Keratinocyte (primary cell): Measurements from ENCODE around the gene CAT. TPM values are rescaled to one million over a fixed set of nuclear protein-coding genes. Genes with fewer than 3 reads are reported as not detected.

ENCODE experiments used
- DNase-seq: peaks from one replicate; pipeline ENCODE4 v3.0.0-alpha.2; 2011; ENCODE audit warnings: low read depth, missing footprints, low spot score
- FAIRE-seq: peaks from 2 replicates; lab custom pipeline; 2011; peaks lifted over from hg19 to GRCh38; lab: Jason Lieb, UNC
- H2AFZ ChIP-seq: 2 replicates; pipeline ENCODE4 v1.6.0; 2012; ENCODE audit warnings: low read length, control low read depth, inconsistent platforms; ENCODE audit not compliant: control insufficient read depth
- H3K27ac ChIP-seq: 2 replicates; pipeline ENCODE4 v1.5.1; 2011; ENCODE audit warnings: low read length; ENCODE audit not compliant: control insufficient read depth, insufficient read depth
- H3K27me3 ChIP-seq: 3 replicates; pipeline ENCODE4 v1.6.0; 2011; ENCODE audit warnings: low read length; ENCODE audit not compliant: control insufficient read depth, insufficient read depth; ENCODE audit errors: extremely low read depth
- H3K36me3 ChIP-seq, 2 experiments: 2 replicates in 1 of 2; 3 replicates in 1 of 2; pipeline ENCODE4 v1.5.1; 2011; ENCODE audit warnings: low read length in 2 of 2, mild to moderate bottlenecking in 1 of 2; ENCODE audit not compliant: control insufficient read depth in 2 of 2, insufficient read depth in 2 of 2; ENCODE audit errors: extremely low read depth in 1 of 2
- H3K4me1 ChIP-seq: 3 replicates; pipeline ENCODE4 v1.5.1; 2011; ENCODE audit warnings: low read length; ENCODE audit not compliant: control insufficient read depth, insufficient read depth; ENCODE audit errors: extremely low read depth
- H3K4me2 ChIP-seq: 3 replicates; pipeline ENCODE4 v1.6.0; 2011; ENCODE audit warnings: low read depth, low read length; ENCODE audit not compliant: control insufficient read depth, insufficient read depth; ENCODE audit errors: extremely low read depth
- H3K4me3 ChIP-seq, 3 experiments: fragments of 200-600 bp in 1 of 3; sonication (generic) in 1 of 3; 2 replicates in 2 of 3; 3 replicates in 1 of 3; pipeline ENCODE4 v1.5.1; 2011 to 2016; ENCODE audit warnings: low read length in 3 of 3, mild to moderate bottlenecking in 3 of 3, control low read depth in 2 of 3, inconsistent platforms in 1 of 3, low read depth in 1 of 3, mixed read lengths in 1 of 3, mixed run types in 1 of 3, moderate library complexity in 1 of 3; ENCODE audit not compliant: control insufficient read depth in 2 of 3, insufficient read depth in 2 of 3; ENCODE audit errors: extremely low read depth in 1 of 3
- H3K79me2 ChIP-seq: 2 replicates; pipeline ENCODE4 v1.6.0; 2012; ENCODE audit warnings: low read length; ENCODE audit not compliant: control insufficient read depth, insufficient read depth
- H3K9ac ChIP-seq: 3 replicates; pipeline ENCODE4 v1.6.0; 2011; ENCODE audit warnings: low read length; ENCODE audit not compliant: control insufficient read depth, insufficient read depth; ENCODE audit errors: extremely low read depth
- H3K9me1 ChIP-seq: 3 replicates; pipeline ENCODE4 v1.6.0; 2011; ENCODE audit warnings: low read length; ENCODE audit not compliant: control insufficient read depth, insufficient read depth; ENCODE audit errors: extremely low read depth
- H3K9me3 ChIP-seq: 2 replicates; pipeline ENCODE4 v1.5.1; 2012; ENCODE audit warnings: low read depth, low read length; ENCODE audit not compliant: control insufficient read depth
- H4K20me1 ChIP-seq: 3 replicates; pipeline ENCODE4 v1.6.0; 2011; ENCODE audit warnings: low read length; ENCODE audit not compliant: control insufficient read depth, insufficient read depth; ENCODE audit errors: extremely low read depth
- CTCF ChIP-seq, 3 experiments: IDR thresholded peaks in 1 of 3; conservative IDR thresholded peaks in 1 of 3; optimal IDR thresholded peaks in 1 of 3; 2 replicates in 2 of 3; 3 replicates in 1 of 3; pipeline versions ENCODE3 to v1.5.1; 2011; ENCODE audit warnings: low read length in 3 of 3, mild to moderate bottlenecking in 3 of 3, moderate library complexity in 2 of 3, control low read depth in 1 of 3, inconsistent platforms in 1 of 3; ENCODE audit not compliant: insufficient read depth in 2 of 3; ENCODE audit errors: extremely low read depth in 1 of 3
- EZH2 ChIP-seq: IDR thresholded peaks from one replicate; pipeline ENCODE4 v1.6.1; 2012; ENCODE audit warnings: inconsistent platforms, mild to moderate bottlenecking, low read length, moderate library complexity
- dilution Hi-C: fragments of 300-500 bp; cut with MboI; formaldehyde crosslinking; loops from one replicate; pipeline ENCODE4 v1.7.0; 2020; ENCODE audit warnings: low sequenced_read_pairs; ENCODE audit not compliant: extremely low pct_ligation_motif_present
- polyA plus RNA-seq, 5 experiments: library from polyadenylated mRNA; depleted of rRNA in 3 of 5; stranded (reverse) in 3 of 5; stranded (forward) in 1 of 5; unstranded in 1 of 5; fragments of >200 nt; gene quantifications; 1 replicate in 1 of 5; 2 replicates in 3 of 5; 3 replicates in 1 of 5; pipeline versions ENCODE4 v1.2.1 to v1.2.3, GENCODE V29; 2011 to 2012; ENCODE audit warnings: missing spikeins in 2 of 5, low read depth in 1 of 5, low replicate concordance in 1 of 5

CAT gene
- polyA plus RNA-seq, 1 donor (not counting 4 experiments of a cell fraction or from before 2014, with no cell fraction given) = 94.8 TPM

GRCh38 chr11:34508524-34508923 lies 69.8 kb downstream of the CAT start:
- no peak overlapping the region for H3K4me2 ChIP-seq
- TF ChIP-seq EZH2 (no peak), CTCF (optimal IDR thresholded peaks at IDR 0.05 in 1 of 3, IDR thresholded peaks at IDR 0.05 in 1 of 3, conservative IDR thresholded peaks at IDR 0.05 in 1 of 3; ENCODE audit: extremely low read depth in 1 of 3, insufficient read depth in 2 of 3, low read length in 3 of 3) (no peak)
- H3K9me3 ChIP-seq = no peaks in the 10 kb centered on the region
- no peak overlapping the region for H3K4me3 ChIP-seq
- no peaks in the 10 kb centered on the region for H3K79me2 ChIP-seq
- H3K9ac ChIP-seq = no peak overlapping the region
- H3K4me1 ChIP-seq = peaks cover 2% of the 10 kb centered on the region
- no peaks in the 10 kb centered on the region for H4K20me1 ChIP-seq
- H3K36me3 ChIP-seq = no peaks in the 10 kb centered on the region
- no peaks in the 10 kb centered on the region for H3K9me1 ChIP-seq
- dilution Hi-C loops = no loop called here
- FAIRE-seq (no peak), DNase-seq (no peak)
- H3K27me3 ChIP-seq = no peaks in the 10 kb centered on the region
- no peak overlapping the region for H3K27ac ChIP-seq
- no peak overlapping the region for H2AFZ ChIP-seq

GRCh38 chr11:34509336-34509876 lies 70.7 kb downstream of the CAT start:
- Histone ChIP-seq H3K27me3 (no peaks in the 10 kb centered on the region), H3K36me3 (no peaks in the 10 kb centered on the region), H3K9ac (no peak overlapping the region), H3K9me1 (no peaks in the 10 kb centered on the region), H3K9me3 (no peaks in the 10 kb centered on the region), H3K27ac (no peak overlapping the region), H3K4me3 (no peak overlapping the region), H3K79me2 (no peaks in the 10 kb centered on the region), H2AFZ (no peak overlapping the region), H3K4me2 (no peak overlapping the region), H3K4me1 (peaks cover 2% of the 10 kb centered on the region), H4K20me1 (no peaks in the 10 kb centered on the region)
- FAIRE-seq (no peak), DNase-seq (no peak)
- dilution Hi-C loops = no loop called here
- TF ChIP-seq CTCF (optimal IDR thresholded peaks at IDR 0.05 in 1 of 3, IDR thresholded peaks at IDR 0.05 in 1 of 3, conservative IDR thresholded peaks at IDR 0.05 in 1 of 3; ENCODE audit: extremely low read depth in 1 of 3, insufficient read depth in 2 of 3, low read length in 3 of 3) (no peak), EZH2 (no peak)
